A549 treated with DMSO at 1 μM for 4 hours (cell line): ENCODE data around the gene ALOX15. TPM values are rescaled to one million over a fixed set of nuclear protein-coding genes. Genes with fewer than 3 reads are reported as not detected.

Experiments
- total RNA-seq: library from RNA; stranded (reverse); fragments of 200-300 nt; extraction: Qiagen RNA extraction; gene quantifications from 5 replicates; pipeline ENCODE4 v1.2.3, GENCODE V29; 2022; ENCODE audit warnings: low read depth

The ALOX15 gene
- 0.06 to 0.14 TPM (median 0.10 TPM) in 4 of 5 replicates, not detected in the other for total RNA-seq

GRCh38 chr17:4641297-4642195 is at the start of gene ALOX15:
Gene ALOX15, minus strand, starts transcription at chr17:4641678. Its CDS starts 27 bp downstream, at chr17:4641651.

GRCh38 chr17:4584101-4584916 is 57.2 kb downstream of the ALOX15 start, which contains the start of gene SMTNL2:
Gene SMTNL2, plus strand, starts transcription at chr17:4584529. Its CDS starts 77 bp downstream, at chr17:4584606.

Other genes with a start within 250 kb of the ALOX15 start
- gene SPNS3, start 207.7 kb downstream of the ALOX15 start, total RNA-seq, result 0.05 to 0.13 TPM in 2 of 5 replicates, not detected in the others
- 6.7 to 14.2 TPM (median 10.1 TPM) in 5 replicates for gene SPNS2, start 142.8 kb downstream of the ALOX15 start, total RNA-seq
- gene MYBBP1A, start 86.3 kb downstream of the ALOX15 start, total RNA-seq, result 101 to 127 TPM (median 114 TPM) in 5 replicates
- 0.08 TPM in 1 of 5 replicates, not detected in the others for gene GGT6, start 81.1 kb downstream of the ALOX15 start, total RNA-seq
- gene SMTNL2, start 57.1 kb downstream of the ALOX15 start, total RNA-seq, result 0.21 to 1.9 TPM (median 1.0 TPM) in 5 replicates
- gene PELP1, start 62.5 kb upstream of the ALOX15 start, total RNA-seq, result 68.7 to 88.2 TPM (median 76.7 TPM) in 5 replicates
- 51.9 to 68.9 TPM (median 63.3 TPM) in 5 replicates for gene ARRB2, start 69.0 kb upstream of the ALOX15 start, total RNA-seq
- 40.9 to 46.9 TPM (median 43.8 TPM) in 5 replicates for gene MED11, start 89.8 kb upstream of the ALOX15 start, total RNA-seq
- gene ZMYND15, start 98.2 kb upstream of the ALOX15 start, total RNA-seq, result 0.41 to 0.86 TPM (median 0.60 TPM) in 5 replicates
- gene CXCL16, start 98.2 kb upstream of the ALOX15 start, total RNA-seq, result 15.0 to 20.2 TPM (median 18.3 TPM) in 5 replicates
- 0.31 to 1.2 TPM (median 0.64 TPM) in 5 replicates for gene TM4SF5, start 130.2 kb upstream of the ALOX15 start, total RNA-seq
- 0.47 to 1.5 TPM (median 1.3 TPM) in 4 of 5 replicates, not detected in the other for gene VMO1, start 144.7 kb upstream of the ALOX15 start, total RNA-seq
- gene GLTPD2, start 147.3 kb upstream of the ALOX15 start, total RNA-seq, result not detected in 5 replicates
- gene PSMB6, start 154.5 kb upstream of the ALOX15 start, total RNA-seq, result 443 to 508 TPM (median 482 TPM) in 5 replicates
- gene PLD2, start 165.5 kb upstream of the ALOX15 start, total RNA-seq, result 20.0 to 27.5 TPM (median 25.1 TPM) in 5 replicates
- gene MINK1, start 191.7 kb upstream of the ALOX15 start, total RNA-seq, result 49.3 to 64.6 TPM (median 56.6 TPM) in 5 replicates